AG04449 (cell line): Measurements from ENCODE around the gene IFT52.

Source experiments
- CTCF ChIA-PET: fragments of 350-600 bp; formaldehyde crosslinking; extraction: SDS; loops from one replicate; lab custom pipeline; 2021; ENCODE audit warnings: antibody characterized with exemption; lab: Yijun Ruan, JAX
- POLR2A ChIA-PET: fragments of 400-600, 350-600 bp; formaldehyde crosslinking; extraction: SDS; loops from one replicate; lab custom pipeline; 2020; ENCODE audit warnings: antibody characterized with exemption, inconsistent platforms; lab: Yijun Ruan, JAX
- DNase-seq: peaks from one replicate; pipeline ENCODE4 v3.0.0-alpha.2; 2010; ENCODE audit warnings: low read depth, low spot score
- H3K4me3 ChIP-seq: 2 replicates; pipeline ENCODE4 v1.5.1; 2011; ENCODE audit warnings: low read depth, mild to moderate bottlenecking, control low read depth, low read length
- CTCF ChIP-seq: IDR thresholded peaks from one replicate; pipeline ENCODE4 v1.5.1; 2011; ENCODE audit warnings: mild to moderate bottlenecking, moderate library complexity, low read length, control low read depth, inconsistent platforms; ENCODE audit not compliant: insufficient read depth; ENCODE audit errors: missing control alignments

Gene IFT52

GRCh38 chr20:43558412-43559146 is 32.2 kb upstream of the IFT52 start, which contains the start of gene SGK2:
Gene SGK2, plus strand, starts transcription at chr20:43559027. Its CDS starts 7,469 bp downstream, at chr20:43566496.
- ChIA-PET CTCF (interaction anchor here (1.4 to 2.9 kb wide), 3 partner anchors 11 to 191 kb away, joined by 4 to 15 read pairs (median 8); no protein-coding TSS in a partner anchor), POLR2A (interaction anchor here (0.6 kb wide), 1 partner anchor 10 kb away, joined by 3 read pairs; no protein-coding TSS in a partner anchor)

GRCh38 chr20:43559147-43559987 is 31.4 kb upstream of the IFT52 start:
- ChIA-PET POLR2A (no interaction called here), CTCF (interaction anchor here (1.4 to 1.8 kb wide), 4 partner anchors 11 to 521 kb away, joined by 3 to 8 read pairs (median 5); no protein-coding TSS in a partner anchor)
- TF ChIP-seq CTCF: no peak
- no peak for DNase-seq
- no peak overlapping the region for H3K4me3 ChIP-seq

More at GRCh38 chr20:43558412-43559146, 32.2 kb upstream of the IFT52 start, which contains the start of gene SGK2:
- TF ChIP-seq CTCF: no peak
- no peak within 1 kb of the TSS for H3K4me3 ChIP-seq
- no peak for DNase-seq

GRCh38 chr20:43560974-43561373 is 29.8 kb upstream of the IFT52 start:
- H3K4me3 ChIP-seq: no peak overlapping the region
- ChIA-PET POLR2A (no interaction called here), CTCF (interaction anchor here (1.0 to 1.5 kb wide), 3 partner anchors 22 to 520 kb away, joined by 3 to 6 read pairs (median 3); no protein-coding TSS in a partner anchor)
- no peak for DNase-seq
- no peak for TF ChIP-seq CTCF

- POLR2A ChIA-PET: interaction anchor here (0.6 kb wide), 1 partner anchor 10 kb away, joined by 3 read pairs; no protein-coding TSS in a partner anchor
These were observed 27.3 kb upstream of the IFT52 start for GRCh38 chr20:43563429-43563828.

GRCh38 chr20:43563991-43564390 is 26.7 kb upstream of the IFT52 start:
- DNase-seq: no peak
- CTCF ChIA-PET: no interaction called here
- TF ChIP-seq CTCF: no peak
- H3K4me3 ChIP-seq: no peak overlapping the region
- POLR2A ChIA-PET: no interaction called here

More at GRCh38 chr20:43563429-43563828, 27.3 kb upstream of the IFT52 start:
- TF ChIP-seq CTCF: no peak
- no peak for DNase-seq
- CTCF ChIA-PET: interaction anchor here (0.9 kb wide), 1 partner anchor 186 kb away, joined by 3 read pairs; no protein-coding TSS in a partner anchor
- no peak overlapping the region for H3K4me3 ChIP-seq
